AG04450 (cell line): Measurements from ENCODE around the gene AASDH. TPM values are rescaled to one million over a fixed set of nuclear protein-coding genes. Genes with fewer than 3 reads are reported as not detected.

Experiments
- CTCF ChIA-PET: fragments of 300-600, 350-600 bp; formaldehyde crosslinking; extraction: SDS; loops from one replicate; lab custom pipeline; 2022; ENCODE audit warnings: antibody characterized with exemption, inconsistent platforms; lab: Charles Lee
- POLR2A ChIA-PET: fragments of 350-600 bp; formaldehyde crosslinking; extraction: SDS; loops from one replicate; lab custom pipeline; 2021; ENCODE audit warnings: antibody characterized with exemption, inconsistent platforms; lab: Yijun Ruan, JAX
- DNase-seq: peaks from one replicate; pipeline ENCODE4 v3.0.0-alpha.2; 2011; ENCODE audit warnings: low read depth, low spot score
- H3K27ac ChIP-seq: one replicate; pipeline ENCODE4 v1.5.1; 2012; ENCODE audit warnings: low read depth, low read length, control low read depth
- H3K27me3 ChIP-seq: one replicate; pipeline ENCODE4 v1.6.0; 2012; ENCODE audit warnings: low read length; ENCODE audit not compliant: control insufficient read depth, insufficient read depth
- H3K4me3 ChIP-seq: 2 replicates; pipeline ENCODE4 v1.5.1; 2011; ENCODE audit warnings: mild to moderate bottlenecking, low read depth, low read length, control low read depth
- H3K9me3 ChIP-seq: 2 replicates; pipeline ENCODE4 v1.5.1; 2012; ENCODE audit warnings: low read length; ENCODE audit not compliant: control insufficient read depth, insufficient read depth
- polyA plus RNA-seq: library from polyadenylated mRNA; depleted of rRNA; stranded (reverse); fragments of >200 nt; gene quantifications from 2 replicates; pipeline ENCODE4 v1.2.3, GENCODE V29; 2011
- TF ChIP-seq, protein P1 (sequence below): IDR thresholded peaks from 2 replicates; pipeline ENCODE4 v1.5.1; 2011; ENCODE audit warnings: low read depth, low read length, control low read depth, inconsistent platforms

AASDH gene
- polyA plus RNA-seq, 1 experiment, result 14.8 TPM

- Histone ChIP-seq H3K9me3 (peaks cover 3% of the 10 kb centered on the region; the same call in 1 of the 2 replicates), H3K4me3 (peak overlapping the region; percentile 86; the same call in 1 of the 2 replicates), H3K27ac (no peak overlapping the region), H3K27me3 (no peaks in the 10 kb centered on the region)
- POLR2A ChIA-PET, result interaction anchor here (0.7 kb wide), 1 partner anchor 507 kb away, joined by 4 read pairs; no protein-coding TSS in a partner anchor
- DNase-seq, result no peak
- TF ChIP-seq, protein P1, sequence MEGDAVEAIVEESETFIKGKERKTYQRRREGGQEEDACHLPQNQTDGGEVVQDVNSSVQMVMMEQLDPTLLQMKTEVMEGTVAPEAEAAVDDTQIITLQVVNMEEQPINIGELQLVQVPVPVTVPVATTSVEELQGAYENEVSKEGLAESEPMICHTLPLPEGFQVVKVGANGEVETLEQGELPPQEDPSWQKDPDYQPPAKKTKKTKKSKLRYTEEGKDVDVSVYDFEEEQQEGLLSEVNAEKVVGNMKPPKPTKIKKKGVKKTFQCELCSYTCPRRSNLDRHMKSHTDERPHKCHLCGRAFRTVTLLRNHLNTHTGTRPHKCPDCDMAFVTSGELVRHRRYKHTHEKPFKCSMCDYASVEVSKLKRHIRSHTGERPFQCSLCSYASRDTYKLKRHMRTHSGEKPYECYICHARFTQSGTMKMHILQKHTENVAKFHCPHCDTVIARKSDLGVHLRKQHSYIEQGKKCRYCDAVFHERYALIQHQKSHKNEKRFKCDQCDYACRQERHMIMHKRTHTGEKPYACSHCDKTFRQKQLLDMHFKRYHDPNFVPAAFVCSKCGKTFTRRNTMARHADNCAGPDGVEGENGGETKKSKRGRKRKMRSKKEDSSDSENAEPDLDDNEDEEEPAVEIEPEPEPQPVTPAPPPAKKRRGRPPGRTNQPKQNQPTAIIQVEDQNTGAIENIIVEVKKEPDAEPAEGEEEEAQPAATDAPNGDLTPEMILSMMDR, result no peak
- CTCF ChIA-PET, result interaction anchor here (7.2 kb wide), 1 partner anchor 9 kb away, joined by 70 read pairs; no protein-coding TSS in a partner anchor
Observed at GRCh38 chr4:56433280-56433679, 46.0 kb upstream of the AASDH start.

DNA sequence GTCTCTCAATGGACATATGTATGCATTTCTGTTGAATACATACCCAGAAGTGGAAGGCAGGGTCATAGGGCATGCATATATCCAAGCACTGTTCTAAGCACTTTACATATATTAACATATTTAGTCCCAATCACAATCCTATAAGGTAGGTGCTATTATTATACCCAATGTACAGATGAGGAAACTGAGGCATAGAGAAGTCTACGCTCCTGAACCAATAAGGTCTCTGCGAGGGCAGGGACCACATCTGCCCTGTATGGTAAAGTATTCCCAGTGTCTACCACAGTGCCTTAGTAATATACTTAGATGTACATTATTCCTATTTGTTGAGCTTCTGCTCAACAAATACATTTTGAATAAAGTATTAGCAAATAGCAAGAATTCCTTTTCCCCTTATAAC is 42.9 kb upstream of the AASDH start:
- Histone ChIP-seq H3K4me3 (no peak overlapping the region), H3K27me3 (no peaks in the 10 kb centered on the region), H3K27ac (no peak overlapping the region), H3K9me3 (peaks cover 3% of the 10 kb centered on the region; the same call in 1 of the 2 replicates)
- DNase-seq, result no peak
- TF ChIP-seq, protein P1, result no peak
- ChIA-PET CTCF (interaction anchor here (0.8 to 0.9 kb wide), 3 partner anchors 115 to 550 kb away, joined by 3 to 4 read pairs (median 3); no protein-coding TSS in a partner anchor), POLR2A (no interaction called here)

DNA sequence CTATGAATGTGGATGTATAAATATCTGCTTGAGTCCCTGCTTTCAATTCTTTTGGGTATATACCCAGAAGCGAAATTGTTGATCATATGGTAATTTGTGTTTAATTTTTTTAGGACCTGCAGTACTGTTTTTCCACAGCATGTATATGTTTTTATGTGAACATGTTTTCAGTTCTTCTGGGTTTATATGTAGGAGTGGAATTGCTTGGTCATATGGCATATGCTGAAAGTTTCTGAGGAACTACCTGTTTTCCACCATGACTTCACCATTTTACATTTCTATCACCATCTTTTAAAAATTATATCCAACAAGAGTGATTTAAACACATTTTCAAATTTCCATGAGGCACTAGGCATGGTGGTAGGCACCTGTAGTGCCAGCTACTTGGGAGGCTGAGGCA is 39.9 kb upstream of the AASDH start:
- H3K27ac ChIP-seq, result no peak overlapping the region
- TF ChIP-seq, protein P1, result no peak
- no peak for DNase-seq
- ChIA-PET POLR2A (no interaction called here), CTCF (no interaction called here)
- no peak overlapping the region for H3K4me3 ChIP-seq
- H3K27me3 ChIP-seq, result no peaks in the 10 kb centered on the region
- H3K9me3 ChIP-seq, result no peaks in the 10 kb centered on the region

- Histone ChIP-seq H3K4me3 (no peak overlapping the region), H3K9me3 (no peaks in the 10 kb centered on the region), H3K27ac (no peak overlapping the region), H3K27me3 (no peaks in the 10 kb centered on the region)
- DNase-seq, result no peak
- TF ChIP-seq, protein P1, result no peak
- CTCF ChIA-PET, result interaction anchor here (1.2 to 4.4 kb wide), 8 partner anchors 9 to 551 kb away, joined by 5 to 70 read pairs (median 12); partner anchors contain the start of genes NOA1, PAICS and PPAT
- POLR2A ChIA-PET, result interaction anchor here (1.3 kb wide), 1 partner anchor 9 kb away, joined by 6 read pairs; the partner anchor contains the start of genes PAICS and PPAT
Observed at GRCh38 chr4:56426273-56426672, 39.0 kb upstream of the AASDH start.

- TF ChIP-seq, protein P1, result 0 out of 2 replicates have a peak, but pooled peaks have one; percentile 3
- CTCF ChIA-PET, result interaction anchor here (0.6 to 4.4 kb wide), 21 partner anchors 8 to 552 kb away, joined by 3 to 70 read pairs (median 5); partner anchors contain the start of genes AASDH, NOA1, PAICS and PPAT
- H3K9me3 ChIP-seq, result no peaks in the 10 kb centered on the region
- DNase-seq, result no peak
- H3K27ac ChIP-seq, result no peak overlapping the region
- H3K27me3 ChIP-seq, result no peaks in the 10 kb centered on the region
- POLR2A ChIA-PET, result interaction anchor here (1.3 kb wide), 1 partner anchor 10 kb away, joined by 6 read pairs; the partner anchor contains the start of genes PAICS and PPAT
- H3K4me3 ChIP-seq, result no peak overlapping the region
Observed at GRCh38 chr4:56425518-56425917, 38.2 kb upstream of the AASDH start.
